ENCODE data around the gene ZNF581.
A peak's percentile ranks its signal among the peaks of the same experiment; 100 is the strongest.

Gene ZNF581

DNA sequence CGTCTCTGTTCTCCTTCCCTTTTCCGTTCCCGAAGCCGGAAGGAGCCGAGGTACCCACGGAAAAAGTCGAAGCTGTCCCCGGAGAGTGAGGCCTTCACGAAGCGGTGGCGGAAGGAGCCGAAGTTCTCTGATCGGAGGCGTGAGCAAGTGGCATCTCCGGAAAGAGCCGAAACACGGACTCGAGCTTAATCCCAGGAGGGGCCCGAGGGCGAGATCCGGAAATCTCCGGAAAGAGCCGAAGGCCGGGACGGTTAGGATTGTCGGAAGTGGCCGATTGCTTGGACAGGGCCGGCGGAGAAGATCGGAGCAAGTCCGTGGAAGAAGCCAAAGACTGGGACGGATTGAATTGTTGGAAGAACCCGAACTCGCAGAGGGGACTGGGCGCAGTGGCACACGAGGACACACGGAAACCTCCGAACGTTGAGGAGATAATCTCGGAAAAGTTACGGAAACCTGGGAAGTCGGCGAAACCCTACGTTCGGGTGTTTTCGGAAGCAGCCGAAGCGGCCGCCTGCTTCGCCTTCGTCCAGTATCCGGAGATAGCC lies 10.9 kb downstream of the ZNF581 start:
- peak; percentile 99 for DNase-seq
- Histone ChIP-seq H3K9me3 (ENCODE audit: severe bottlenecking) (no peaks in the 10 kb centered on the region), H3K27ac (peak overlapping the region; percentile 99), H3K4me3 (ENCODE audit: low read depth, low read length) (peak overlapping the region; percentile 99), H3K27me3 (ENCODE audit: insufficient read depth, low read depth, severe bottlenecking) (no peaks in the 10 kb centered on the region), H3K36me3 (peaks cover 53% of the 10 kb centered on the region)
- TF ChIP-seq, protein P1, sequence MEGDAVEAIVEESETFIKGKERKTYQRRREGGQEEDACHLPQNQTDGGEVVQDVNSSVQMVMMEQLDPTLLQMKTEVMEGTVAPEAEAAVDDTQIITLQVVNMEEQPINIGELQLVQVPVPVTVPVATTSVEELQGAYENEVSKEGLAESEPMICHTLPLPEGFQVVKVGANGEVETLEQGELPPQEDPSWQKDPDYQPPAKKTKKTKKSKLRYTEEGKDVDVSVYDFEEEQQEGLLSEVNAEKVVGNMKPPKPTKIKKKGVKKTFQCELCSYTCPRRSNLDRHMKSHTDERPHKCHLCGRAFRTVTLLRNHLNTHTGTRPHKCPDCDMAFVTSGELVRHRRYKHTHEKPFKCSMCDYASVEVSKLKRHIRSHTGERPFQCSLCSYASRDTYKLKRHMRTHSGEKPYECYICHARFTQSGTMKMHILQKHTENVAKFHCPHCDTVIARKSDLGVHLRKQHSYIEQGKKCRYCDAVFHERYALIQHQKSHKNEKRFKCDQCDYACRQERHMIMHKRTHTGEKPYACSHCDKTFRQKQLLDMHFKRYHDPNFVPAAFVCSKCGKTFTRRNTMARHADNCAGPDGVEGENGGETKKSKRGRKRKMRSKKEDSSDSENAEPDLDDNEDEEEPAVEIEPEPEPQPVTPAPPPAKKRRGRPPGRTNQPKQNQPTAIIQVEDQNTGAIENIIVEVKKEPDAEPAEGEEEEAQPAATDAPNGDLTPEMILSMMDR (IDR thresholded peaks at IDR 0.05; ENCODE audit: low read depth, low read length): no peak

DNA sequence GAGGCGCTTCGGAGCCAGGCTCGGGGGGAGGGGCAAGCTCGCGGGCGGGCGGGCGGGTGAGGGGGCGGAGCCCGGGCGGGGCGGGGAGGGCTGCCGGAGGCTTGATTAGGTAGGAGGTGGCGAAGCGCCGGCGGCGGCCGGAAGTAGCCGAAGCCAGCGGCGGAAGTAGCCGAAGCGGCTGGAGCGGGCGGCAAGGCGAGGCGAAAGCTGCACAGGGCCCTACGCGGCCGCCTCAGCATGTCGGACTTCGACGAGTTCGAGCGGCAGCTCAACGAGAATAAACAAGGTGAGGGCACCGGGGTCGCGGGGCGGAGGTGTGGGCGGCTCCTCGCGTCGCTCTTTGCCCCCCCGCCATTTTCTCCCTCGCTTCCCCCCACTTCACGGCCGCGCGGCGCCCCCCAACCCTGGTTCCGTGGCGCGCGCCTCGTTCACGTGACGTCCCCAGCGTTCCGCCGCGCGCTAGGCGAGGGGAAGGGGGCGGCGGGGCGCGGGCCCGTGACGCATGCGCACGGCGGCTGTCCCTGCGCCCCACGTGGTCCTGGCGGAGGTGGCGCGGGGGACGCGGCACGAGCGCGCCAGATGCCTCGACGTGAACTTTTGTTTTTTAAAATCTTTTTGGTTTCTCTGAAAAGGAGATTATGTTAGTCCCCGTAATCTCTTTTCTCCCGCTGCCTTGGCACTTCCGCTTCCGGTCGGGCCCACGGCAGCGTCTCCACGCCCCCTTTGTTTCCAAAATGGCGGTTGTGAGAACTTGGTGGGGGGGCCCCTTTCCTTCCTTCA lies 11.6 kb downstream of the ZNF581 start, which contains the start of gene U2AF2:
U2AF2 (plus strand) TSS at position 168 of the 780 bp plus-strand sequence; CDS start at position 238, 70 bp downstream.
- H3K27me3 ChIP-seq (ENCODE audit: insufficient read depth, low read depth, severe bottlenecking): no peaks in the 10 kb centered on the region
- H3K9me3 ChIP-seq (ENCODE audit: severe bottlenecking): no peaks in the 10 kb centered on the region
- TF ChIP-seq, protein P1 (IDR thresholded peaks at IDR 0.05; ENCODE audit: low read depth, low read length): no peak
- peaks cover 55% of the 10 kb centered on the region for H3K36me3 ChIP-seq
- peak within 1 kb of the TSS; percentile 99 for H3K4me3 ChIP-seq (ENCODE audit: low read depth, low read length)
- DNase-seq: peak; percentile 94
- peak within 1 kb of the TSS; percentile 99 for H3K27ac ChIP-seq

DNA sequence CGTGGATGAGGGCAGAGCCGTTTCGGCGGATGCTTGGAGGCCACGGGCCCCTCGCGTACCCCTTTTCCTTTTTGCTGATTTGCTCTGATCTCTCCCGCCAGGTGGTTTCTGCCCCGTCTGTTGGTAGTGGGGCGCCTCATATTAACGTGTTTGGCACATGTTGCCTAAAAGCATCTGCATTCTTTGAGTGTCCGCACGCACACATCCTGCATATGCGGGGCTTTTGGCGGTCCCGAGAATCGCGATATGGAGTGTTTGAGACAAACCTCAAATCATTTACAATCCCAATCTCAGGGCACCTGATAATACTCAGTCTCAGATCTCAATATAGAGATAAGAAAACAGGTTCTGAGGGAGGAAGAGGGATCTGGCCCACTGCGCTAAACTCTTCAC lies 12.2 kb downstream of the ZNF581 start:
- Histone ChIP-seq H3K27ac (peak overlapping the region; percentile 99), H3K9me3 (ENCODE audit: severe bottlenecking) (no peaks in the 10 kb centered on the region), H3K4me3 (ENCODE audit: low read depth, low read length) (peak overlapping the region; percentile 99), H3K27me3 (ENCODE audit: insufficient read depth, low read depth, severe bottlenecking) (no peaks in the 10 kb centered on the region), H3K36me3 (peaks cover 57% of the 10 kb centered on the region)
- TF ChIP-seq, protein P1 (IDR thresholded peaks at IDR 0.05; ENCODE audit: low read depth, low read length): no peak
- no peak for DNase-seq

DNA sequence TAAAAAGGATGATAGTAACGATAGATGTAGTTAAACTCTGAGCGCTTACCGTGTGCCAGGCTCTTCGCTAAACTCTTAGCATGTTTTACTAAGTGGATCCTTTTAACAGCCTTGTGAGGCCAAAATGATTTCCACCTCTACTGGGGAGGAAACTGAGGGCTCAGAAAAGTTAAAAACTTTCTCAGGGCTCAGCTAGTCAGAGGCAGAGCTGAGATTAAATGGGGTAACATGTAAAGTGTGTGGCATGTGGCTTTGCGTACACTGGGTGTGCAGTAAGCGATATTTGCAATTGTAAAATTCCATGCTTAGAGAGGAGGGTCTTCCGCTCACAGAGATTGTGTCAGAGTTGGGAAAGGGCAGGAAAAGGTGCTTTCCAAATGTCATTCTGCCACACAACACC lies 13.1 kb downstream of the ZNF581 start:
- TF ChIP-seq, protein P1 (IDR thresholded peaks at IDR 0.05; ENCODE audit: low read depth, low read length): no peak
- Histone ChIP-seq H3K27ac (no peak overlapping the region; the same call in 1 of the 2 replicates), H3K27me3 (ENCODE audit: insufficient read depth, low read depth, severe bottlenecking) (no peaks in the 10 kb centered on the region), H3K36me3 (peaks cover 67% of the 10 kb centered on the region), H3K9me3 (ENCODE audit: severe bottlenecking) (no peaks in the 10 kb centered on the region), H3K4me3 (ENCODE audit: low read depth, low read length) (peak overlapping the region; percentile 99)
- no peak for DNase-seq

DNA sequence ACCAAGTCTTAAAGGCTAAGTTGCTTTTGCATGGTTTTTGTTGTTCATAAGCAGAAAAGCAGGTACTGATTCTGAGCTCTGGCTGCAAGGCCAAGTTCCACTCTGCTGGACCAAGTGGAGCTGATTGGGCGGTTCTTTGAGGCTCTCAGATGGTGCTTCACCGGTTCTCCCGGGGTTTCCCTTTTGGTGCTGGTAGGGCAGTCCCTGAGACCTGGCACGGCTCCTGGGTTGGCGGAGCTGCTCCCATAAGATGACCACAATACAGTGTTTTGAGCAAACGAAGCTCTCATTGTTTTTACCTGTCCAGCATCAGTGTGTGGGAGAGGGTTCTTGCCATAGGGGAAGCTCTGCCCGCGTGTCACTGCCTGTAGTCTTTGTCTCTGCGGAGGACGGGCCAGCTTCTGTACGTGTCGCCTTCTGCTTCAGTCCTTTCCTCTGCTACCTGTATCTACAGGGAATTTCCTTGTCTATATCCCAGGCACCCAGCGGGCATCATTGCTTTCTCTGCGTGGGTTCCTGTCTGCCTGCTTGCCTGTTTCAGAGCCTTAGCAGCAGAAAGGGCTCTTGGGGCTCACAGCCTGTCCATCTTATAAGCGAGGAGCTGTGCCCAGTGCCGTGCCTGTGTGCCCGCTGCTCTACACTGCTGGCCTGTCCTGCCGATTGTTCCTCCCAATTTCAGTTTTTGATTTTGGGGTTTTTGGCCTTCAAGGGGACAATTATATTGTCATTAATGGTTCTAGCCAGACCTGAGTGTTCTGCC lies 13.7 kb downstream of the ZNF581 start:
- peaks cover 68% of the 10 kb centered on the region for H3K36me3 ChIP-seq
- H3K9me3 ChIP-seq (ENCODE audit: severe bottlenecking): no peaks in the 10 kb centered on the region
- TF ChIP-seq, protein P1 (IDR thresholded peaks at IDR 0.05; ENCODE audit: low read depth, low read length): no peak
- no peak overlapping the region for H3K27ac ChIP-seq
- no peak for DNase-seq
- no peak overlapping the region for H3K4me3 ChIP-seq (ENCODE audit: low read depth, low read length)
- H3K27me3 ChIP-seq (ENCODE audit: insufficient read depth, low read depth, severe bottlenecking): no peaks in the 10 kb centered on the region

All from WERI-Rb-1 (cell line).